Tibial nerve (tissue), 4 donors: ENCODE measurements around the gene CACNA1B.

ENCODE experiments used
- EP300 ChIP-seq, 2 donors: sonication (generic); formaldehyde crosslinking; IDR thresholded peaks; one replicate each; pipeline ENCODE4 v1.6.1; 2017; ENCODE audit warnings: antibody characterized with exemption in 2 of 2, mild to moderate bottlenecking in 1 of 2
- POLR2A ChIP-seq, 2 donors: fragments of 450-650 bp; IDR thresholded peaks; one replicate each; pipeline ENCODE4 v1.6.1; 2017; ENCODE audit warnings: antibody characterized with exemption in 2 of 2, mild to moderate bottlenecking in 2 of 2, moderate library complexity in 2 of 2
- TF ChIP-seq, protein P1 (sequence below), 5 experiments: fragments of 200-600 bp in 3 of 5; fragments of 450-650 bp in 2 of 5; sonication (generic) in 3 of 5; IDR thresholded peaks; one replicate each; pipeline ENCODE4 v1.5.1; 2016 to 2019; ENCODE audit warnings: antibody characterized with exemption in 5 of 5, mild to moderate bottlenecking in 3 of 5, moderate library complexity in 2 of 5

DNA sequence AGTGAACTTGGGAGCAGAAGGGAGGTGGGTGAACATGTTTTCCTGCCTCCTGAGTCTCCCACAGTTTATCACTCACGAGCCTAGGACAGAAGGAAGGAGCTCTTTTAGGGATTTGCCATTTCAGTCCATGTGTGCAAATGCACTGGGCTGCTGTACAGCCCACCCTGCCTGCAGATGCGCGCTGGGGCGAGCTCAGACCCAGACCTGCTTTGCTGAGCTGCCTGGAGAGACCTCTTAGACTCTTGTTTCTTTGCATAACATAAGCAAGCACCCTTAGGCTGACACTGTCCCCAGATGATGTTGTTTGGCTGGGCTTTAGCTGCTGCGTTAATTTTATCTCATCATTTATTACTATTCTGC is 199.0 kb downstream of the CACNA1B start:
- TF ChIP-seq POLR2A (IDR thresholded peaks at IDR 0.05) (no peak), EP300 (IDR thresholded peaks at IDR 0.05) (no peak)
- TF ChIP-seq, protein P1, sequence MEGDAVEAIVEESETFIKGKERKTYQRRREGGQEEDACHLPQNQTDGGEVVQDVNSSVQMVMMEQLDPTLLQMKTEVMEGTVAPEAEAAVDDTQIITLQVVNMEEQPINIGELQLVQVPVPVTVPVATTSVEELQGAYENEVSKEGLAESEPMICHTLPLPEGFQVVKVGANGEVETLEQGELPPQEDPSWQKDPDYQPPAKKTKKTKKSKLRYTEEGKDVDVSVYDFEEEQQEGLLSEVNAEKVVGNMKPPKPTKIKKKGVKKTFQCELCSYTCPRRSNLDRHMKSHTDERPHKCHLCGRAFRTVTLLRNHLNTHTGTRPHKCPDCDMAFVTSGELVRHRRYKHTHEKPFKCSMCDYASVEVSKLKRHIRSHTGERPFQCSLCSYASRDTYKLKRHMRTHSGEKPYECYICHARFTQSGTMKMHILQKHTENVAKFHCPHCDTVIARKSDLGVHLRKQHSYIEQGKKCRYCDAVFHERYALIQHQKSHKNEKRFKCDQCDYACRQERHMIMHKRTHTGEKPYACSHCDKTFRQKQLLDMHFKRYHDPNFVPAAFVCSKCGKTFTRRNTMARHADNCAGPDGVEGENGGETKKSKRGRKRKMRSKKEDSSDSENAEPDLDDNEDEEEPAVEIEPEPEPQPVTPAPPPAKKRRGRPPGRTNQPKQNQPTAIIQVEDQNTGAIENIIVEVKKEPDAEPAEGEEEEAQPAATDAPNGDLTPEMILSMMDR (IDR thresholded peaks at IDR 0.05) = no peak
